SK-N-SH (cell line): ENCODE results near the gene NXPE3. TPM values are rescaled to one million over a fixed set of nuclear protein-coding genes. Genes with fewer than 3 reads are reported as not detected.
A peak's percentile ranks its signal among the peaks of the same experiment; 100 is the strongest.

Experiments used
- CTCF ChIA-PET: fragments of 300-600, 350-600 bp; formaldehyde crosslinking; extraction: SDS; loops from one replicate; lab custom pipeline; 2021; lab: Yijun Ruan, JAX
- POLR2A ChIA-PET: fragments of 350-600 bp; sonication (Branson Sonifier 250); formaldehyde crosslinking; extraction: SDS; loops from one replicate; lab custom pipeline; 2020; ENCODE audit warnings: antibody characterized with exemption, inconsistent platforms; lab: Yijun Ruan, JAX
- DNase-seq: peaks from one replicate; pipeline ENCODE4 v3.0.0; 2012
- H2AFZ ChIP-seq: fragments of 200-600 bp; sonication (generic); 2 replicates; pipeline ENCODE4 v1.8.1; 2016; ENCODE audit warnings: antibody characterized with exemption, mild to moderate bottlenecking, low read depth
- H3F3A ChIP-seq: fragments of 200-600 bp; sonication (generic); replicated peaks from 2 replicates; pipeline ENCODE3; 2016; ENCODE audit warnings: antibody characterized with exemption, mild to moderate bottlenecking; ENCODE audit not compliant: insufficient read depth
- H3K27ac ChIP-seq, 2 experiments: fragments of 200-500 bp in 1 of 2; fragments of 200-600 bp in 1 of 2; sonication (Bioruptor generic) in 1 of 2; sonication (generic), shearing (Covaris generic) in 1 of 2; 2 replicates each; pipeline versions ENCODE4 v1.5.1 to v1.6.1; 2014 to 2016; ENCODE audit warnings: low read depth in 2 of 2, inconsistent platforms in 1 of 2, low read length in 1 of 2, mild to moderate bottlenecking in 1 of 2, mixed read lengths in 1 of 2
- H3K27me3 ChIP-seq: fragments of 200-600 bp; sonication (generic), shearing (Covaris generic); 2 replicates; pipeline ENCODE4 v1.6.1; 2016; ENCODE audit warnings: mixed run types; ENCODE audit not compliant: insufficient read depth
- H3K36me3 ChIP-seq, 2 experiments: fragments of 200-500 bp in 1 of 2; fragments of 200-600 bp in 1 of 2; sonication (Bioruptor generic) in 1 of 2; sonication (generic) in 1 of 2; replicated peaks in 1 of 2; 2 replicates each; pipeline versions ENCODE3 to v1.5.1; 2014 to 2016; ENCODE audit warnings: low read length in 1 of 2, mild to moderate bottlenecking in 1 of 2; ENCODE audit not compliant: insufficient read depth in 2 of 2, control insufficient read depth in 1 of 2
- H3K4me1 ChIP-seq, 2 experiments: fragments of 200-500 bp in 1 of 2; fragments of 200-600 bp in 1 of 2; sonication (Bioruptor generic) in 1 of 2; sonication (generic), shearing (Covaris generic) in 1 of 2; 2 replicates each; pipeline versions ENCODE4 v1.5.1 to v1.6.1; 2014 to 2016; ENCODE audit warnings: low read depth in 1 of 2, low read length in 1 of 2, mixed run types in 1 of 2; ENCODE audit not compliant: insufficient read depth in 2 of 2, control insufficient read depth in 1 of 2
- H3K4me2 ChIP-seq: fragments of 200-600 bp; sonication (generic), shearing (Covaris generic); 2 replicates; pipeline ENCODE4 v1.6.1; 2017; ENCODE audit warnings: mixed run types
- H3K4me3 ChIP-seq, 2 experiments: fragments of 200-500 bp in 1 of 2; fragments of 200-600 bp in 1 of 2; sonication (Bioruptor generic) in 1 of 2; sonication (generic), shearing (Covaris generic) in 1 of 2; 2 replicates each; pipeline versions ENCODE4 v1.5.1 to v1.8.1; 2014 to 2016; ENCODE audit warnings: low read depth in 2 of 2, inconsistent platforms in 1 of 2, low read length in 1 of 2, mild to moderate bottlenecking in 1 of 2, mixed read lengths in 1 of 2, moderate library complexity in 1 of 2
- H3K79me2 ChIP-seq: fragments of 200-600 bp; sonication (generic); 2 replicates; pipeline ENCODE4 v1.8.1; 2017; ENCODE audit warnings: mild to moderate bottlenecking; ENCODE audit not compliant: insufficient read depth
- H3K9ac ChIP-seq: fragments of 200-600 bp; sonication (generic); 2 replicates; pipeline ENCODE4 v1.6.1; 2017; ENCODE audit warnings: mixed run types
- H3K9me2 ChIP-seq: fragments of 200-600 bp; sonication (generic); 2 replicates; pipeline ENCODE4 v1.6.1; 2017; ENCODE audit warnings: mixed run types
- H3K9me3 ChIP-seq: fragments of 200-600 bp; sonication (generic); 2 replicates; pipeline ENCODE4 v1.6.1; 2017; ENCODE audit warnings: mixed run types, mild to moderate bottlenecking, moderate library complexity
- H4K20me1 ChIP-seq: fragments of 200-600 bp; sonication (generic); 2 replicates; pipeline ENCODE4 v1.6.1; 2017; ENCODE audit warnings: mild to moderate bottlenecking, mixed run types; ENCODE audit not compliant: insufficient read depth
- CHD2 ChIP-seq: fragments of 150-350 bp; IDR thresholded peaks from 2 replicates; pipeline ENCODE4 v1.6.1; 2018; ENCODE audit warnings: low read length; ENCODE audit not compliant: partially characterized antibody
- EP300 ChIP-seq, 2 experiments: IDR thresholded peaks; 2 replicates each; pipeline versions ENCODE4 v1.4.0 to v1.6.1; 2012; ENCODE audit warnings: borderline replicate concordance in 1 of 2, low read depth in 1 of 2, low read length in 1 of 2
- FOSL2 ChIP-seq: IDR thresholded peaks from 2 replicates; pipeline ENCODE4 v1.4.0; 2012; ENCODE audit warnings: low read depth, mild to moderate bottlenecking, moderate library complexity, borderline replicate concordance
- FOXJ3 ChIP-seq: sonication (generic); formaldehyde crosslinking; IDR thresholded peaks from 2 replicates; pipeline ENCODE4 v1.5.1; 2020; ENCODE audit warnings: mild to moderate bottlenecking, missing genetic modification reagents
- GABPA ChIP-seq: IDR thresholded peaks from 2 replicates; pipeline ENCODE4 v1.4.0; 2012; ENCODE audit warnings: low read depth, mild to moderate bottlenecking
- GATA2 ChIP-seq: sonication (generic); formaldehyde crosslinking; IDR thresholded peaks from 2 replicates; pipeline ENCODE4 v1.5.0; 2020; ENCODE audit warnings: mild to moderate bottlenecking, missing genetic modification reagents
- JUND ChIP-seq: IDR thresholded peaks from 2 replicates; pipeline ENCODE4 v1.4.0; 2012
- MXI1 ChIP-seq: IDR thresholded peaks from 2 replicates; pipeline ENCODE4 v1.6.1; 2012; ENCODE audit warnings: mild to moderate bottlenecking, low read depth, low read length, improper control_type of control experiment
- NRF1 ChIP-seq: IDR thresholded peaks from 2 replicates; pipeline ENCODE4 v1.6.1; 2012; ENCODE audit warnings: low read depth, mild to moderate bottlenecking, low read length
- POLR2AphosphoS5 ChIP-seq: IDR thresholded peaks from 2 replicates; pipeline ENCODE4 v1.6.1; 2012; ENCODE audit warnings: low read depth, low read length
- RAD21 ChIP-seq: IDR thresholded peaks from 2 replicates; pipeline ENCODE4 v1.6.1; 2012; ENCODE audit warnings: mild to moderate bottlenecking, low read length
- REST ChIP-seq: IDR thresholded peaks from 2 replicates; pipeline ENCODE4 v1.6.1; 2012; ENCODE audit warnings: mild to moderate bottlenecking, low read depth, low read length, moderate library complexity
- RFX5 ChIP-seq: IDR thresholded peaks from 2 replicates; pipeline ENCODE4 v1.6.1; 2012; ENCODE audit warnings: mild to moderate bottlenecking, improper control_type of control experiment, low read length
- RXRA ChIP-seq: IDR thresholded peaks from 2 replicates; pipeline ENCODE4 v1.4.0; 2012; ENCODE audit warnings: low read depth, mild to moderate bottlenecking, borderline replicate concordance
- SMC3 ChIP-seq: IDR thresholded peaks from 2 replicates; pipeline ENCODE4 v1.6.1; 2012; ENCODE audit warnings: low read depth, low read length, improper control_type of control experiment
- TCF12 ChIP-seq: IDR thresholded peaks from 2 replicates; pipeline ENCODE4 v1.4.0; 2012
- ZBTB33 ChIP-seq: IDR thresholded peaks from 2 replicates; pipeline ENCODE4 v1.4.0; 2012; ENCODE audit warnings: low read depth, borderline replicate concordance
- polyA plus RNA-seq, 3 experiments: library from polyadenylated mRNA; depleted of rRNA; stranded (reverse); fragments of >200 nt; gene quantifications; 2 replicates each; pipeline ENCODE4 v1.2.3, GENCODE V29; 2012

NXPE3 gene
- polyA plus RNA-seq, 1 of the 3 experiments (the other 2 are of a cell fraction): 21.3 TPM

- TF ChIP-seq RFX5: no peak
- TF ChIP-seq SMC3: no peak
- TF ChIP-seq CHD2: peak; percentile 28
- TF ChIP-seq RXRA: peak; percentile 75
- peak; percentile 9; the same call in 1 of the 2 replicates for TF ChIP-seq FOSL2
- no peak for TF ChIP-seq NRF1
- TF ChIP-seq REST: no peak
- TF ChIP-seq POLR2AphosphoS5: peak; percentile 67
- TF ChIP-seq, all 33 proteins: peak for 15
These were observed 86.9 kb downstream of the NXPE3 start (continued) for GRCh38 chr3:101865751-101866509.

GRCh38 chr3:101867511-101867910 is 88.5 kb downstream of the NXPE3 start:
- H2AFZ ChIP-seq: no peak overlapping the region
- no peak overlapping the region for H3K9ac ChIP-seq
- ChIA-PET CTCF (interaction anchor here (0.7 to 1.1 kb wide), 2 partner anchors 58 to 358 kb away, joined by 3 to 4 read pairs; no protein-coding TSS in a partner anchor), POLR2A (no interaction called here)
- peaks cover 0 to 17% of the 10 kb centered on the region in 2 experiments; a peak in 2 of 4 replicates for H3K4me1 ChIP-seq
- H3K4me2 ChIP-seq: 0 out of 2 replicates have a peak overlapping the region, but pooled peaks have one; percentile 6
- H3K27me3 ChIP-seq: no peaks in the 10 kb centered on the region
- TF ChIP-seq MXI1 (no peak), FOXJ3 (no peak), GATA2 (CRISPR knock-in tag) (peak; percentile 27; the same call in 1 of the 2 replicates), TCF12 (peak; percentile 18; the same call in 1 of the 2 replicates), EP300 (IDR thresholded peaks at IDR 0.05; ENCODE audit: borderline replicate concordance in 1 of 2, low read depth in 1 of 2, low read length in 1 of 2) (peak in 1 of 2 experiments; percentile 39; a peak in 1 of 4 replicates), GABPA (no peak), RAD21 (no peak), RXRA (peak; percentile 66; the same call in 1 of the 2 replicates), JUND (no peak), REST (no peak), ZBTB33 (no peak)
- no peaks in the 10 kb centered on the region for H3K9me2 ChIP-seq
- H3K36me3 ChIP-seq: no peaks in the 10 kb centered on the region
- H3K79me2 ChIP-seq: no peaks in the 10 kb centered on the region
- H3K4me3 ChIP-seq: no peak overlapping the region
- peak overlapping the region in 1 of 2 experiments; percentile 40; a peak in 2 of 4 replicates for H3K27ac ChIP-seq
- no peaks in the 10 kb centered on the region for H3K9me3 ChIP-seq
- peak; percentile 27 for DNase-seq
- H4K20me1 ChIP-seq: no peaks in the 10 kb centered on the region
- H3F3A ChIP-seq: peaks cover 41% of the 10 kb centered on the region
